Gastroesophageal sphincter (tissue), 3 donors: ENCODE results near the gene CDC42.
"Not testable (repeated sequence)": the region's sequence is repeated elsewhere in the genome, so short reads cannot be mapped to it uniquely, and the experiment has no call there.

Experiments used
- CTCF ChIP-seq, 4 experiments: fragments of 200-600 bp in 2 of 4; fragments of 450-650 bp in 2 of 4; sonication (generic) in 1 of 4; IDR thresholded peaks; one replicate each; pipeline ENCODE4 v1.5.1; 2017 to 2019; ENCODE audit warnings: antibody characterized with exemption in 4 of 4, mild to moderate bottlenecking in 2 of 4, moderate library complexity in 2 of 4
- EP300 ChIP-seq: sonication (generic); formaldehyde crosslinking; IDR thresholded peaks from one replicate; pipeline ENCODE4 v1.6.1; 2017; ENCODE audit warnings: antibody characterized with exemption, mild to moderate bottlenecking
- POLR2A ChIP-seq, 2 donors: fragments of 450-650 bp; IDR thresholded peaks; one replicate each; pipeline ENCODE4 v1.6.1; 2017; ENCODE audit warnings: antibody characterized with exemption in 2 of 2, mild to moderate bottlenecking in 2 of 2, moderate library complexity in 1 of 2

- not testable (repeated sequence) for TF ChIP-seq EP300; CTCF (IDR thresholded peaks at IDR 0.05); POLR2A (IDR thresholded peaks at IDR 0.05)
Measured at GRCh38 chr1:22014575-22015206, 37.8 kb upstream of the CDC42 start.
